GM12864 (cell line): ENCODE measurements around the gene OR10H4.
"Not testable (repeated sequence)": the region's sequence is repeated elsewhere in the genome, so short reads cannot be mapped to it uniquely, and the experiment has no call there.

ENCODE experiments used
- DNase-seq: peaks from one replicate; pipeline ENCODE4 v3.0.0-alpha.2; 2011; ENCODE audit warnings: low read depth
- H3K4me3 ChIP-seq: 2 replicates; pipeline ENCODE4 v1.5.1; 2011; ENCODE audit warnings: mild to moderate bottlenecking, low read depth, low read length, control low read depth
- CTCF ChIP-seq: IDR thresholded peaks from 2 replicates; pipeline ENCODE4 v1.5.1; 2011; ENCODE audit warnings: low read depth, mild to moderate bottlenecking, moderate library complexity, low read length, control low read depth, inconsistent platforms; ENCODE audit errors: missing control alignments

OR10H4 gene

GRCh38 chr19:15948223-15949058, at the start of gene OR10H4:
Gene OR10H4, plus strand, starts transcription at chr19:15949008. Its CDS starts 0 bp downstream, at chr19:15949008.
- no peak for DNase-seq
- no peak within 1 kb of the TSS for H3K4me3 ChIP-seq
- TF ChIP-seq CTCF: no peak

- DNase-seq, H3K4me3 ChIP-seq: not testable (repeated sequence)
Observed at GRCh38 chr19:15899561-15899960, 49.2 kb upstream of the OR10H4 start.

GRCh38 chr19:15900032-15900431, 48.8 kb upstream of the OR10H4 start:
- H3K4me3 ChIP-seq, DNase-seq: not testable (repeated sequence)

- no peak overlapping the region for H3K4me3 ChIP-seq
- no peak for DNase-seq
- no peak for TF ChIP-seq CTCF
Observed at GRCh38 chr19:15900504-15900903, 48.3 kb upstream of the OR10H4 start.

- DNase-seq: no peak
Observed at GRCh38 chr19:15902254-15902653, 46.6 kb upstream of the OR10H4 start.

GRCh38 chr19:15902898-15903297, 45.9 kb upstream of the OR10H4 start:
- not testable (repeated sequence) for H3K4me3 ChIP-seq

More at GRCh38 chr19:15902254-15902653, 46.6 kb upstream of the OR10H4 start:
- TF ChIP-seq CTCF: no peak
- H3K4me3 ChIP-seq: no peak overlapping the region

GRCh38 chr19:15905026-15905425, 43.8 kb upstream of the OR10H4 start:
- no peak overlapping the region for H3K4me3 ChIP-seq
- no peak for TF ChIP-seq CTCF
- DNase-seq: no peak

More at GRCh38 chr19:15902898-15903297, 45.9 kb upstream of the OR10H4 start:
- not testable (repeated sequence) for DNase-seq

- no peak overlapping the region for H3K4me3 ChIP-seq
- no peak for DNase-seq
- no peak for TF ChIP-seq CTCF
Observed at GRCh38 chr19:15911599-15912235, 37.1 kb upstream of the OR10H4 start.
